Measurements from ENCODE around the gene PDGFD. TPM values are rescaled to one million over a fixed set of nuclear protein-coding genes. Genes with fewer than 3 reads are reported as not detected.

PDGFD gene
- polyA plus RNA-seq, 1 of the 3 experiments (the other 2 are of a cell fraction): 4.8 TPM

DNA sequence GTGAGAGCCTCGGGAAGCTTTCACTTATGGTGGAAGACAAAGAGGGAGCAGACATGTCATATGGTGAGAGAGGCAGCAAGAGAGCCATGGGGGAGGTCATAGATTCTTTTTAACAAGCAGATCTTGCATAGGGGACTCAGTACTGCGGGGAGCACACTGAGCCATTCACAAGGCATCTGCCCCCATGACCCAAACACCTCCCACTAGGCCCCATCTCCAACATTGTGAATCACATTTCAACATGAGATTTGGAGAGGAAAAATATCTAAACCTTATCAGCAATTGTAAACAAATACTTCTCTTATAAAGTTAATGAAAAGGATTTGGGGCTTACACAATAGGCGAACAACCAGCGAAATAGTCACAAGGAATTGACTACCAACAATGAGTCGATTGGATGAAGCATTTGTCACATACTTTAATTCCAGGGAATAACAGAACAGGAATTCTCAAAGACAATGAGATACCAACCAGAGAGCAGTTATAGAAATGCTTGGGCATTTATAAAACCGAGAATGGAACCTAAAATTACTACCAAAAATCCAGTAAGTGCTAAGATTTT is 120.2 kb downstream of the PDGFD start:
- WGBS (ENCODE audit: low lambda C conversion rate): 80% methylated on average over 6 of the region's 6 CpGs
- TF ChIP-seq, protein P1, sequence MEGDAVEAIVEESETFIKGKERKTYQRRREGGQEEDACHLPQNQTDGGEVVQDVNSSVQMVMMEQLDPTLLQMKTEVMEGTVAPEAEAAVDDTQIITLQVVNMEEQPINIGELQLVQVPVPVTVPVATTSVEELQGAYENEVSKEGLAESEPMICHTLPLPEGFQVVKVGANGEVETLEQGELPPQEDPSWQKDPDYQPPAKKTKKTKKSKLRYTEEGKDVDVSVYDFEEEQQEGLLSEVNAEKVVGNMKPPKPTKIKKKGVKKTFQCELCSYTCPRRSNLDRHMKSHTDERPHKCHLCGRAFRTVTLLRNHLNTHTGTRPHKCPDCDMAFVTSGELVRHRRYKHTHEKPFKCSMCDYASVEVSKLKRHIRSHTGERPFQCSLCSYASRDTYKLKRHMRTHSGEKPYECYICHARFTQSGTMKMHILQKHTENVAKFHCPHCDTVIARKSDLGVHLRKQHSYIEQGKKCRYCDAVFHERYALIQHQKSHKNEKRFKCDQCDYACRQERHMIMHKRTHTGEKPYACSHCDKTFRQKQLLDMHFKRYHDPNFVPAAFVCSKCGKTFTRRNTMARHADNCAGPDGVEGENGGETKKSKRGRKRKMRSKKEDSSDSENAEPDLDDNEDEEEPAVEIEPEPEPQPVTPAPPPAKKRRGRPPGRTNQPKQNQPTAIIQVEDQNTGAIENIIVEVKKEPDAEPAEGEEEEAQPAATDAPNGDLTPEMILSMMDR (IDR thresholded peaks at IDR 0.05): no peak
- TF ChIP-seq SIN3A (IDR thresholded peaks at IDR 0.05; ENCODE audit: borderline replicate concordance, low read depth, low read length) (no peak), POLR2AphosphoS5 (IDR thresholded peaks at IDR 0.05; ENCODE audit: low read depth, low read length) (no peak), RXRA (IDR thresholded peaks at IDR 0.05; ENCODE audit: borderline replicate concordance, low read depth) (no peak), RCOR1 (IDR thresholded peaks at IDR 0.05; ENCODE audit: low read length) (no peak), RAD21 (IDR thresholded peaks at IDR 0.05; ENCODE audit: low read length) (no peak), MEF2A (IDR thresholded peaks at IDR 0.05; ENCODE audit: borderline replicate concordance, low read depth) (no peak), GABPA (IDR thresholded peaks at IDR 0.05; ENCODE audit: low read depth) (no peak)
- TF ChIP-seq, protein P2, sequence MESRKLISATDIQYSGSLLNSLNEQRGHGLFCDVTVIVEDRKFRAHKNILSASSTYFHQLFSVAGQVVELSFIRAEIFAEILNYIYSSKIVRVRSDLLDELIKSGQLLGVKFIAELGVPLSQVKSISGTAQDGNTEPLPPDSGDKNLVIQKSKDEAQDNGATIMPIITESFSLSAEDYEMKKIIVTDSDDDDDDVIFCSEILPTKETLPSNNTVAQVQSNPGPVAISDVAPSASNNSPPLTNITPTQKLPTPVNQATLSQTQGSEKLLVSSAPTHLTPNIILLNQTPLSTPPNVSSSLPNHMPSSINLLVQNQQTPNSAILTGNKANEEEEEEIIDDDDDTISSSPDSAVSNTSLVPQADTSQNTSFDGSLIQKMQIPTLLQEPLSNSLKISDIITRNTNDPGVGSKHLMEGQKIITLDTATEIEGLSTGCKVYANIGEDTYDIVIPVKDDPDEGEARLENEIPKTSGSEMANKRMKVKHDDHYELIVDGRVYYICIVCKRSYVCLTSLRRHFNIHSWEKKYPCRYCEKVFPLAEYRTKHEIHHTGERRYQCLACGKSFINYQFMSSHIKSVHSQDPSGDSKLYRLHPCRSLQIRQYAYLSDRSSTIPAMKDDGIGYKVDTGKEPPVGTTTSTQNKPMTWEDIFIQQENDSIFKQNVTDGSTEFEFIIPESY (IDR thresholded peaks at IDR 0.05; ENCODE audit: borderline replicate concordance, low read depth): no peak
- no peaks in the 10 kb centered on the region for H4K20me1 ChIP-seq (ENCODE audit: insufficient read depth)
- H3K4me3 ChIP-seq (ENCODE audit: low read depth in 2 of 2, low read length in 1 of 2): no peak overlapping the region
- no peaks in the 10 kb centered on the region for H3K9me2 ChIP-seq
- no peak overlapping the region for H3K9ac ChIP-seq
- H3K9me3 ChIP-seq: no peaks in the 10 kb centered on the region
- no peak overlapping the region for H3K27ac ChIP-seq (ENCODE audit: low read depth in 2 of 2, low read length in 1 of 2)
- no peak for DNase-seq
- H3K4me2 ChIP-seq: no peak overlapping the region
- no peak overlapping the region for H2AFZ ChIP-seq (ENCODE audit: low read depth)
- H3K27me3 ChIP-seq (ENCODE audit: insufficient read depth): no peaks in the 10 kb centered on the region
- H3K36me3 ChIP-seq (replicated peaks in 1 of 2; ENCODE audit: control insufficient read depth in 1 of 2, insufficient read depth in 2 of 2, low read length in 1 of 2): no peaks in the 10 kb centered on the region
- ChIA-PET CTCF (no interaction called here), POLR2A (no interaction called here)
- H3K79me2 ChIP-seq (ENCODE audit: insufficient read depth): no peaks in the 10 kb centered on the region
- H3F3A ChIP-seq (replicated peaks; ENCODE audit: insufficient read depth): no peaks in the 10 kb centered on the region
- no peaks in the 10 kb centered on the region for H3K4me1 ChIP-seq (ENCODE audit: control insufficient read depth in 1 of 2, insufficient read depth in 2 of 2, low read depth in 1 of 2, low read length in 1 of 2)

DNA sequence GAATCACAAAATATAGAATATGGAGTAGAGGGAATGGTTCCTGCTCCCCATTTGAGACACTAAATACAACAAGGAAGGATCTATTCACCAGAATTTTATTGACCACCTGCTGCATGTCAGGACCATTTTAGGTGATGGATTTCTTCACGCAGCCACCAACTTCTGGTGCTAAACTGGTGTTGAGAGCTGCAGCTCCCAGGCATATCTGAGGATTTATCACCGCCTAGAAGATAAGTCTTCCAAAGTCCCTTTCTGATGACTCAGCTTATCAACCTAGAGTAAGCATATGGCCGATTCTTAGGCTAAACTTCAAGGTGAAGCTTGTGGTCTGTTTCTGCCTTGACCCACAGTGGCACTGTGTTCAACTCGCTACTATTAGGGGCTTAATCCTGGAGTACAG is 120.8 kb downstream of the PDGFD start:
- H3K9me2 ChIP-seq: no peaks in the 10 kb centered on the region
- no peak for DNase-seq
- no peaks in the 10 kb centered on the region for H3K36me3 ChIP-seq (replicated peaks in 1 of 2; ENCODE audit: control insufficient read depth in 1 of 2, insufficient read depth in 2 of 2, low read length in 1 of 2)
- no peaks in the 10 kb centered on the region for H3K27me3 ChIP-seq (ENCODE audit: insufficient read depth)
- ChIA-PET CTCF (no interaction called here), POLR2A (no interaction called here)
- no peaks in the 10 kb centered on the region for H3K4me1 ChIP-seq (ENCODE audit: control insufficient read depth in 1 of 2, insufficient read depth in 2 of 2, low read depth in 1 of 2, low read length in 1 of 2)
- 89% methylated on average over 4 of the region's 4 CpGs for WGBS (ENCODE audit: low lambda C conversion rate)
- no peaks in the 10 kb centered on the region for H3K9me3 ChIP-seq
- no peak overlapping the region for H2AFZ ChIP-seq (ENCODE audit: low read depth)
- no peaks in the 10 kb centered on the region for H3K79me2 ChIP-seq (ENCODE audit: insufficient read depth)
- H3K9ac ChIP-seq: no peak overlapping the region
- H3K27ac ChIP-seq (ENCODE audit: low read depth in 2 of 2, low read length in 1 of 2): no peak overlapping the region
- no peak overlapping the region for H3K4me2 ChIP-seq
- H3F3A ChIP-seq (replicated peaks; ENCODE audit: insufficient read depth): no peaks in the 10 kb centered on the region
- H4K20me1 ChIP-seq (ENCODE audit: insufficient read depth): no peaks in the 10 kb centered on the region
- H3K4me3 ChIP-seq (ENCODE audit: low read depth in 2 of 2, low read length in 1 of 2): no peak overlapping the region
- TF ChIP-seq, protein P3, sequence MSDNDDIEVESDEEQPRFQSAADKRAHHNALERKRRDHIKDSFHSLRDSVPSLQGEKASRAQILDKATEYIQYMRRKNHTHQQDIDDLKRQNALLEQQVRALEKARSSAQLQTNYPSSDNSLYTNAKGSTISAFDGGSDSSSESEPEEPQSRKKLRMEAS (IDR thresholded peaks at IDR 0.05; ENCODE audit: low read depth): no peak
- TF ChIP-seq CHD2 (IDR thresholded peaks at IDR 0.05; ENCODE audit: low read length, partially characterized antibody): no peak
- TF ChIP-seq, protein P4, sequence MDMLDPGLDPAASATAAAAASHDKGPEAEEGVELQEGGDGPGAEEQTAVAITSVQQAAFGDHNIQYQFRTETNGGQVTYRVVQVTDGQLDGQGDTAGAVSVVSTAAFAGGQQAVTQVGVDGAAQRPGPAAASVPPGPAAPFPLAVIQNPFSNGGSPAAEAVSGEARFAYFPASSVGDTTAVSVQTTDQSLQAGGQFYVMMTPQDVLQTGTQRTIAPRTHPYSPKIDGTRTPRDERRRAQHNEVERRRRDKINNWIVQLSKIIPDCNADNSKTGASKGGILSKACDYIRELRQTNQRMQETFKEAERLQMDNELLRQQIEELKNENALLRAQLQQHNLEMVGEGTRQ (IDR thresholded peaks at IDR 0.05; ENCODE audit: borderline replicate concordance, low read depth, low read length): no peak
- no peak for TF ChIP-seq NRF1 (IDR thresholded peaks at IDR 0.05; ENCODE audit: low read depth, low read length)
- no peak for TF ChIP-seq JUND (IDR thresholded peaks at IDR 0.05)
- no peak for TF ChIP-seq MXI1 (IDR thresholded peaks at IDR 0.05; ENCODE audit: low read depth, low read length)
- TF ChIP-seq EP300 (IDR thresholded peaks at IDR 0.05; ENCODE audit: borderline replicate concordance in 1 of 2, low read depth in 1 of 2, low read length in 1 of 2): no peak
- TF ChIP-seq EZH2phosphoT487 (IDR thresholded peaks at IDR 0.05; ENCODE audit: borderline replicate concordance, low read depth): no peak
- TF ChIP-seq, protein P5, sequence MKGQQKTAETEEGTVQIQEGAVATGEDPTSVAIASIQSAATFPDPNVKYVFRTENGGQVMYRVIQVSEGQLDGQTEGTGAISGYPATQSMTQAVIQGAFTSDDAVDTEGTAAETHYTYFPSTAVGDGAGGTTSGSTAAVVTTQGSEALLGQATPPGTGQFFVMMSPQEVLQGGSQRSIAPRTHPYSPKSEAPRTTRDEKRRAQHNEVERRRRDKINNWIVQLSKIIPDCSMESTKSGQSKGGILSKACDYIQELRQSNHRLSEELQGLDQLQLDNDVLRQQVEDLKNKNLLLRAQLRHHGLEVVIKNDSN (IDR thresholded peaks at IDR 0.05; ENCODE audit: borderline replicate concordance, low read depth): no peak
- no peak for TF ChIP-seq FOSL2 (IDR thresholded peaks at IDR 0.05; ENCODE audit: borderline replicate concordance, low read depth)
